ENCODE data around the gene SUGCT.

Gene SUGCT

GRCh38 chr7:40716052-40716451 is 581.2 kb downstream of the SUGCT start:
- Mint-ChIP-seq H3K4me3 (no peak overlapping the region), H3K27me3 (peaks cover 2% of the 10 kb centered on the region), H3K4me1 (no peaks in the 10 kb centered on the region), H3K9me3 (no peaks in the 10 kb centered on the region), H3K27ac (no peak overlapping the region), H3K36me3 (no peaks in the 10 kb centered on the region)

DNA sequence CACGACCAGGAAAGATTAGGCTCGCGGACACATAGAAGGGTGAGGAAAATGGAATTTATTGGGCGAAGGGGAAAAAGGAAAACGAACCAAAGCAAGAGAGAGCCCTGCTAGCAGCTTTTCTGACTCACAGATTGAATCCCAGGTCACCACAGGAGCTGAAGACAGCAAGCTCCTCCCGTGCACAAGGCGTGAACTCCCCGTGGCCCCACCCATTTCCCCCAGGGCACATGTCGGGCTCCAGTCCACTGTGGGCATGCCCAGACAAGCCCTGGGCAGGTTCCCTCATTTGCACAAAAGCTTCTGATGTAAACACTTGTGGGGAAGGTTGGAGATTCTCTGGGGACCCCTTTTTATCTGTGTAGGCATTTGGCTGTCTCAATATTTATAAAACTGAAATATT is 582.4 kb downstream of the SUGCT start:
- Mint-ChIP-seq H3K4me1 (no peaks in the 10 kb centered on the region), H3K27ac (no peak overlapping the region), H3K27me3 (peaks cover 2% of the 10 kb centered on the region), H3K9me3 (no peaks in the 10 kb centered on the region), H3K4me3 (no peak overlapping the region), H3K36me3 (no peaks in the 10 kb centered on the region)

GRCh38 chr7:40720416-40720815 is 585.6 kb downstream of the SUGCT start:
- no peaks in the 10 kb centered on the region for H3K36me3 Mint-ChIP-seq
- no peaks in the 10 kb centered on the region for H3K9me3 Mint-ChIP-seq
- H3K4me3 Mint-ChIP-seq = no peak overlapping the region
- H3K27me3 Mint-ChIP-seq = peaks cover 2% of the 10 kb centered on the region
- H3K27ac Mint-ChIP-seq = no peak overlapping the region
- H3K4me1 Mint-ChIP-seq = no peaks in the 10 kb centered on the region

GRCh38 chr7:40721342-40721949 is 586.6 kb downstream of the SUGCT start:
- no peaks in the 10 kb centered on the region for H3K9me3 Mint-ChIP-seq
- H3K4me1 Mint-ChIP-seq = no peaks in the 10 kb centered on the region
- H3K4me3 Mint-ChIP-seq = no peak overlapping the region
- H3K27ac Mint-ChIP-seq = no peak overlapping the region
- H3K27me3 Mint-ChIP-seq = no peaks in the 10 kb centered on the region
- no peaks in the 10 kb centered on the region for H3K36me3 Mint-ChIP-seq

GRCh38 chr7:40722242-40722641 is 587.4 kb downstream of the SUGCT start:
- Mint-ChIP-seq H3K4me3 (no peak overlapping the region), H3K4me1 (no peaks in the 10 kb centered on the region), H3K9me3 (no peaks in the 10 kb centered on the region), H3K27me3 (no peaks in the 10 kb centered on the region), H3K27ac (no peak overlapping the region), H3K36me3 (no peaks in the 10 kb centered on the region)

DNA sequence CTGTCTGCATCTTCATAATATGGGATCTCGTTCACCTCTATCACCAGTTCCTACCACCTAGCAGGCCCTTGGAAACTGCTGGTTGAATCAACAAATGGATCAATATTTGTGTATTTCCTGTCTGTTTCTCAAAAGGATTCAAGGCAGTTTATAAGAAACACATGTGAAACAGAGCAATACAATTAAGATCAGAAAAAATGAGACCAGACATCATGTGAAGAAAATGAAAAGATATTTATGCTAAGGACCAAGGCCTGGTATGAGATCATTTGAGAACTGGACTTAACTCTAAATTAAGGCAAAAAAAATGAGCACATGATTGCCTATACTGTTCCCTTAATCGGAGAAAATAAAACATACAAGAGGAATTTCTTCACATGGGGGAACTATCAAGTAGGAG is 589.0 kb downstream of the SUGCT start:
- Mint-ChIP-seq H3K36me3 (no peaks in the 10 kb centered on the region), H3K4me1 (no peaks in the 10 kb centered on the region), H3K27me3 (no peaks in the 10 kb centered on the region), H3K27ac (no peak overlapping the region), H3K4me3 (no peak overlapping the region), H3K9me3 (no peaks in the 10 kb centered on the region)

- no peaks in the 10 kb centered on the region for H3K4me1 Mint-ChIP-seq
- H3K36me3 Mint-ChIP-seq = no peaks in the 10 kb centered on the region
- no peaks in the 10 kb centered on the region for H3K27me3 Mint-ChIP-seq
- H3K4me3 Mint-ChIP-seq = no peak overlapping the region
- no peaks in the 10 kb centered on the region for H3K9me3 Mint-ChIP-seq
- H3K27ac Mint-ChIP-seq = no peak overlapping the region
These were observed 591.8 kb downstream of the SUGCT start for GRCh38 chr7:40726559-40726958.

DNA sequence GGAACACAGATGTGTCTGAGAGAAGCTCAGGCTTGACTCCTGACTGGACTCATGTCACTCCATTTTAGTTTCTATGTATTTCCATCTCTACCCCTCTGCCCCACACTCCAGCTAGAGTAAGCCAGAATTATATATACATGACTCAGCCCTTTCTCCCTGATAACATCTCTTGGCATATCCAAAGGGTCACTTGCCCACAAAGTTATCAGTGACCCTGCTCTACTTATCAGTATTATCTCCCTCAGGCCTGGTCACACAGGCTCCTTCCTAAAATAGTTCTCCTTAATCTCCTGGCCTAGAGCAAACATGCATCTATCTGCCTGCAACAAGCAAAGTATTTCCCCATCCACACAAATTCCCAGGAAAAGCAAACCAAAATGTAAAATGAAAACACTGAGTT is 598.3 kb downstream of the SUGCT start:
- Mint-ChIP-seq H3K4me3 (no peak overlapping the region), H3K9me3 (no peaks in the 10 kb centered on the region), H3K4me1 (peaks cover 4% of the 10 kb centered on the region), H3K27ac (no peak overlapping the region), H3K36me3 (no peaks in the 10 kb centered on the region), H3K27me3 (peaks cover 1% of the 10 kb centered on the region)

DNA sequence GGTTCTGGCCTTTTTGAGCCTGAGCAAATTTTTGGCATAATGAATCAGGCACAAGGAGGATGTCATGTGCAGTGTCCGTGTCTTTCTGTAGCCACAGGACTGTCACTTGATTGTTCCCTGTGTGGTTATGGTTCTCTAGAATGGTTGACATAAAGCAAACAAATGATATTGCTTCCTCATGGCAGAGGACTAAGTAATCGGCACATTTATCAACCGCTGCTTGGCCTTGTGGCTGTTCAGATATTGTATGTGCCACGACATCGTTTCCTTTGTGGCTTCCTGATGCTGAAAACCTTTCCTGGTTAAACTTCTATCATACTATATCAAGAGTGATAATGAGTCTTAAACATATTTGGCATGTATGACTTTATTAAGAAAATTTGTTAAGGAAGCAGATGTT is 598.8 kb downstream of the SUGCT start:
- no peak overlapping the region for H3K27ac Mint-ChIP-seq
- H3K4me3 Mint-ChIP-seq = no peak overlapping the region

DNA sequence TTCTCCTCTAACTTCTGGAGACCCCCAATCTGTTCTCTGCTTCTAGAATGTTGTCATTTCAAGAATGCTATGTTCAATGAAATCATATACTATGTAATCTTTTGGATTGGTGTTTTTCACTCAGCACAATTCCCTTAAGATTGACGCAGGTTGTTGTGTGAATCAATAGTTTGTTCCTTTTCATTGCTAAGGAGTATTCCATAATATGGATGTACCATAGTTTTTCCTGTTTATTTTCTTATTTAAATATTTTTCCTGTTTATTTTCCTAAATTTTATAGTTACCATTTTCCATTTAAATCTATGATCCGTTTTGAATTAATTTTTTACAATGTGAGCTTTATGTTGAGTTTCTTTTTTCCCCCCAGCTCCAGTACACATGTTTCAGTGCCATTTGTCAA is 604.5 kb downstream of the SUGCT start:
- no peaks in the 10 kb centered on the region for H3K4me1 Mint-ChIP-seq
- H3K9me3 Mint-ChIP-seq = no peaks in the 10 kb centered on the region
- H3K36me3 Mint-ChIP-seq = no peaks in the 10 kb centered on the region
- H3K27ac Mint-ChIP-seq = no peak overlapping the region
- H3K27me3 Mint-ChIP-seq = no peaks in the 10 kb centered on the region
- H3K4me3 Mint-ChIP-seq = no peak overlapping the region

More for the DNA sequence above, 598.8 kb downstream of the SUGCT start:
- Mint-ChIP-seq H3K36me3 (no peaks in the 10 kb centered on the region), H3K4me1 (peaks cover 4% of the 10 kb centered on the region), H3K27me3 (peaks cover 1% of the 10 kb centered on the region), H3K9me3 (no peaks in the 10 kb centered on the region)

DNA sequence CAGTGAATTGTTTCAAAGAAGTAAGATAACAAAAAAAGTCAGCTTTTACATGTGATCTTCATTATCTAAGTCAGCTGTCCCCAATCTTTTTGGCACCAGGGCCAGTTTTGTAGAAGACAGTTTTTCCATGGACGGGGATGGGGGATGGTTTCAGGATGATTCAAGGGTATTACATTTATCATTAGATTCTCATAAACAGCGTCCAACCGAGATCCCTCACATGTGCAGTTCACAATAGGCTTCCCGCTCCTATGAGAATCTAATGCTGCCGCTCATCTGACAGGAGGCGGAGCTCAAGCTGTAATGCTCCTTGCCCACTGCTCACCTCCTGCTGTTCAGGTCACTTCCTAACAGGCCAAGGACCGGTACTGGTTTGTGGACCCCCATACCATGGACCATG is 607.5 kb downstream of the SUGCT start:
- Mint-ChIP-seq H3K36me3 (no peaks in the 10 kb centered on the region), H3K4me3 (no peak overlapping the region), H3K27ac (no peak overlapping the region), H3K9me3 (no peaks in the 10 kb centered on the region), H3K27me3 (no peaks in the 10 kb centered on the region), H3K4me1 (no peaks in the 10 kb centered on the region)

DNA sequence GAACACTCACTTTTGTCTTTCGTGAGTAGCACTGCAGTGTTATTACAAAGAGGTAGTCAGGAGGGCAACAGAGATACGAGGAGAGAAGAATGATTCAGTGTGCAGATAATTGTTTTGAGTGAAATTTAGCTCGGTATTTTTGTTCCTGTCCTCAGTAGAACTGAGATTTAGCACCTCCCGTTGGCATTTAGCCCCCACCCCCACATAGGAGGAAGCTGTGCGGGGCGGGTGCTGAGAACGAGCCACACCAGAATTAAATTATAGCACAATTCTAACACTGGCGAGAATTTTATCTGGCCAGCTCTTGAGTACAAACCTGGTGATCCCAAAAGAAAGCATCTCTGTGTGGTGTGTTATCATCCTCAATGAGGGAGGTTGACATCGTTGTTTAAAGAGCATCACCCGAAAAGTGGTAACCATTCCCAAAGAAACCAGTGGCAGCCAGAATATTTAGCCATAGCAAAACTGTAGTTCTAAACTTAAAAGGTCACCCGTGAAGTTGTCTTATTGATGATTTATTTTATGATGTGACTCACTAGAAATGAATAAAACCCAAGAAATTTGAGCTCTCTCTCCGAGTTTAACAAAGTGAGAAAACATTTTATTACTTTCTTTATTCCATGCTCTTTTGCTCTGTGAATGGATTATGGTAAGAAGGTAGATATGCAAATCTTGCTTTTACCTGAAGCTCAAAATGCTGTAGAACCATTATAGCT is 612.2 kb downstream of the SUGCT start:
- Mint-ChIP-seq H3K36me3 (peaks cover 4% of the 10 kb centered on the region), H3K27me3 (no peaks in the 10 kb centered on the region), H3K9me3 (no peaks in the 10 kb centered on the region), H3K4me1 (no peaks in the 10 kb centered on the region), H3K4me3 (no peak overlapping the region), H3K27ac (no peak overlapping the region)

DNA sequence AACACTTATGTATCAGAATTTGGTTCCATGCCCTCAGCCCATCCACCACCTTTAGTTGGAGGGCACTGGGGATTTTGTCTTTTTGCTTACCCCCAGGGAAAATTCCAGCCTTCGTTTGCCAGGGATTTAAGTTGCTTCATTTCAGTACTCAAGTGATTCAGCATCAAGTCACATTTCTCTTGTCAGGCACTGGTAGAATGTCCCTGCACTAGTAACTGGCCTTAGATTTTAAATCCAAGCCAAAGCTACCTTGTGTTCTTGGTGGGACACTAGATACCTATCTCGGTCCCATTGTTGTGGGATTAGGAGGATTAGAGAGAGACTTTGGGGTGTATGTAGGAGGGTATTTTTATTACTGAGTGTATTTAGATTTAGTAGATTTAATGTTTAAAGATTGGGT is 613.1 kb downstream of the SUGCT start:
- Mint-ChIP-seq H3K9me3 (no peaks in the 10 kb centered on the region), H3K36me3 (peaks cover 4% of the 10 kb centered on the region), H3K4me3 (no peak overlapping the region), H3K27ac (no peak overlapping the region), H3K27me3 (no peaks in the 10 kb centered on the region), H3K4me1 (no peaks in the 10 kb centered on the region)

DNA sequence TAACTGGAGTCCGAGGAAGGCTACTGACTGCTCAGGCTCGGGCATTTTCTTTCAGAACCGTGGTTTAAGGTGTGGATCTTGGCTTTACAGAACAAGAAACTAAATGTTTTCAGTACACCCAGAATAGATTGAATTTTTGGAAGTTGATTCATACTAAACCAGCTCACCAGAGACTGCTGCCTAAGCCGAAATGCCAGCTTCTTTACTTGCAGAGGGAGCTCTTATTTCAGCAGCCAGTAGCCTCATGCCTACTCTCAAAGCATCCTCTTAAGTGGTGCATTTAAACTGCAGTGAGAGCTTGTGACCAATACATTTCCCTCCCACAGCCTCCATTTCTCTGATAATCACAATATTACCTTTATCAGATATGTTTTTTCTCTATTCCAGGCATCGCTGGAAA is 615.1 kb downstream of the SUGCT start:
- Mint-ChIP-seq H3K9me3 (no peaks in the 10 kb centered on the region), H3K4me1 (no peaks in the 10 kb centered on the region), H3K4me3 (no peak overlapping the region), H3K27ac (no peak overlapping the region), H3K27me3 (no peaks in the 10 kb centered on the region), H3K36me3 (peaks cover 4% of the 10 kb centered on the region)

DNA sequence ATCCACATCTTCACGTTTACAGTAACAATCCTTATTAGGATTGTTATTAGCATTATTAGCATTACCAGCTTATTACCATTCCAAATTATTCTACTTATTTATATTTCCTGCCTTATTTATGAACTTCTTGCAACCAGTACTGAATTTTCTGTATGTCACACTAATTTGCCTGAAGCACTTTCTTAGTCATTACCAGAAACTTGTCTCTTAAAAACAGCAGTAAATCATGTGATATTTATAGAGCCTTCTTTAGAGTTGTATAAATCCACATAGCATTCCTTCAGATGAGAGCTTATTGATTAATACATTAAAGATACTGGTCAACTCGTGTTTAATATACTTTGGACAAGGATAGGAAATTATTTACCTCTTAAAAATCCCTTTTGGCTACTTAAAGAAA is 618.6 kb downstream of the SUGCT start:
- no peaks in the 10 kb centered on the region for H3K9me3 Mint-ChIP-seq
- peaks cover 4% of the 10 kb centered on the region for H3K36me3 Mint-ChIP-seq
- no peaks in the 10 kb centered on the region for H3K27me3 Mint-ChIP-seq
- no peak overlapping the region for H3K4me3 Mint-ChIP-seq
- no peaks in the 10 kb centered on the region for H3K4me1 Mint-ChIP-seq
- H3K27ac Mint-ChIP-seq = no peak overlapping the region

DNA sequence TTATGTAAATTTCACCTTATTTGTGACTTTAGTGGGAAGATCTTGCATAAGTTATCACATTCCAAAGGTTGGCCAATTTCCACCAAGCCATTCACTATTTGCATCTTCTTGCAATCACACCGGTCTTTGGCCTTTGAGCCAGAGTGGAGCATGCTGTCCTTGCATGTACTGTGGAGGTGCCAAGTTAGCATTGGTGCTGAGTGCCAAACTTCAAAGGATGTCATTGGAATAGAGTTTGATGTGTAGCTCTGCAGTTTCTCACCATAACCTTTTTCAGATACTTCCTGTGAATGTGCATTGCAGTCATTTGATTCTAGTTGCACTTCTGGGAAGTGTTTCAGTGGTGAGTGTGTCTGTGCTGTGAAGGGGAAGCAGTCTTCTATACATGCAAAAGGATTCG is 620.6 kb downstream of the SUGCT start:
- H3K4me3 Mint-ChIP-seq = no peak overlapping the region
- H3K4me1 Mint-ChIP-seq = no peaks in the 10 kb centered on the region
- no peaks in the 10 kb centered on the region for H3K9me3 Mint-ChIP-seq
- no peaks in the 10 kb centered on the region for H3K27me3 Mint-ChIP-seq
- peaks cover 4% of the 10 kb centered on the region for H3K36me3 Mint-ChIP-seq
- H3K27ac Mint-ChIP-seq = no peak overlapping the region

DNA sequence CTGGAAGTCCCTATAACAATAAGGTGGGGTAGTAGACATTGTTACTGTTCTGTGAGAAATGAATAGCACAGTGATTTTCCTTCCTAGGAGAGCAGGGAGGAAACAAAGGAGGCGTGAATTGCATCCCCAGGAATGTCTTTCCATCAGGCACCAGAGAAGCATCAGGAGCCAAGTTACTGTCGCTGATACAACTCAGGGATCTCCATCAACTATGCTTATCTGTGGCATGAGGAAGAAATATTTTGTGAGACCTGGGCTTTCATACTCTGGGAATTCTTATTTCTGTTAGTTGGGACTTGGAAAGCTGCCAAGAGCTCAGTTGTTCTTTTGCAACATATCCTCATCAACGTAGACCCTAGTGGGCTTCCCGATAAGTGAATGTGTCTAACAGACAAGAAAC is 622.3 kb downstream of the SUGCT start:
- Mint-ChIP-seq H3K27ac (no peak overlapping the region), H3K9me3 (no peaks in the 10 kb centered on the region), H3K27me3 (no peaks in the 10 kb centered on the region), H3K36me3 (no peaks in the 10 kb centered on the region), H3K4me3 (no peak overlapping the region), H3K4me1 (no peaks in the 10 kb centered on the region)
